C1 segment of cervical spinal cord (tissue), 14 donors: ENCODE data around the gene AREG.

Experiments used
- DNase-seq, 14 donors: peaks; one replicate each; lab custom pipeline; 2025; lab: John Stamatoyannopoulos, UW

The AREG gene

GRCh38 chr4:74431113-74431826 lies 13.7 kb upstream of the AREG start:
- DNase-seq = no peak

GRCh38 chr4:74433043-74433442 lies 11.9 kb upstream of the AREG start:
- DNase-seq = no peak

- no peak for DNase-seq
Measured at GRCh38 chr4:74433541-74434172, 11.3 kb upstream of the AREG start.

- DNase-seq = no peak
Measured at GRCh38 chr4:74435296-74435695, 9.6 kb upstream of the AREG start.

- DNase-seq = no peak
Measured at GRCh38 chr4:74437866-74438265, 7.1 kb upstream of the AREG start.

- DNase-seq = no peak
Measured at GRCh38 chr4:74438661-74439060, 6.3 kb upstream of the AREG start.

- DNase-seq = no peak
Measured at GRCh38 chr4:74439952-74440351, 5.0 kb upstream of the AREG start.

GRCh38 chr4:74440356-74440755 lies 4.6 kb upstream of the AREG start:
- no peak for DNase-seq

GRCh38 chr4:74441744-74442143 lies 3.2 kb upstream of the AREG start:
- DNase-seq = no peak

- DNase-seq = no peak
Measured at GRCh38 chr4:74446193-74446868, 1.4 kb downstream of the AREG start.

- no peak for DNase-seq
Measured at GRCh38 chr4:74446896-74447295, 2.0 kb downstream of the AREG start.

GRCh38 chr4:74447636-74448233 lies 2.8 kb downstream of the AREG start:
- DNase-seq = no peak

- DNase-seq = no peak
Measured at GRCh38 chr4:74449571-74450297, 4.8 kb downstream of the AREG start.

- DNase-seq = no peak
Measured at GRCh38 chr4:74450298-74450683, 5.4 kb downstream of the AREG start.

- DNase-seq = no peak
Measured at GRCh38 chr4:74451214-74451661, 6.3 kb downstream of the AREG start.

- DNase-seq = no peak
Measured at GRCh38 chr4:74453037-74453635, 8.2 kb downstream of the AREG start.

GRCh38 chr4:74453829-74454742 lies 9.2 kb downstream of the AREG start:
- DNase-seq = no peak

- DNase-seq = no peak
Measured at GRCh38 chr4:74455361-74456055, 10.6 kb downstream of the AREG start.

GRCh38 chr4:74456056-74456744 lies 11.3 kb downstream of the AREG start:
- DNase-seq = no peak
